Ovary (tissue), 9 donors: ENCODE data around the gene TIAL1. TPM values are rescaled to one million over a fixed set of nuclear protein-coding genes. Genes with fewer than 3 reads are reported as not detected.
"Not testable (repeated sequence)": the region's sequence is repeated elsewhere in the genome, so short reads cannot be mapped to it uniquely, and the experiment has no call there.

Experiments used
- DNase-seq, 5 donors: peaks; one replicate each; pipeline ENCODE4 v3.0.0-alpha.2; 2019 to 2020
- H3K27ac ChIP-seq, 2 donors: fragments of 200-600 bp; one replicate each; pipeline versions ENCODE4 v1.5.1 to v1.8.0; 2019 to 2022
- H3K27me3 ChIP-seq: fragments of 200-600 bp; one replicate; pipeline ENCODE4 v1.8.0; 2022
- H3K36me3 ChIP-seq: fragments of 200-600 bp; sonication (generic); one replicate; pipeline ENCODE4 v1.5.1; 2019
- H3K4me1 ChIP-seq: one replicate; pipeline ENCODE4 v1.8.1; 2013; ENCODE audit warnings: mild to moderate bottlenecking, moderate library complexity; ENCODE audit not compliant: insufficient read depth
- H3K4me3 ChIP-seq: fragments of 200-600 bp; sonication (generic); one replicate; pipeline ENCODE4 v1.5.1; 2017
- H3K9me3 ChIP-seq, 2 donors: fragments of 200-600 bp in 1 of 2; sonication (generic) in 1 of 2; one replicate each; pipeline versions ENCODE4 v1.5.1 to v1.8.1; 2013 to 2019; ENCODE audit warnings: mild to moderate bottlenecking in 1 of 2, moderate library complexity in 1 of 2
- CTCF ChIP-seq, 3 donors: fragments of 450-650 bp in 2 of 3; fragments of 200-600 bp in 1 of 3; IDR thresholded peaks; one replicate each; pipeline versions ENCODE4 v1.5.1 to v1.8.0; 2016 to 2022; ENCODE audit warnings: antibody characterized with exemption in 3 of 3, mild to moderate bottlenecking in 1 of 3
- EP300 ChIP-seq: sonication (generic); formaldehyde crosslinking; IDR thresholded peaks from one replicate; pipeline ENCODE4 v1.6.1; 2017; ENCODE audit warnings: antibody characterized with exemption
- POLR2A ChIP-seq: fragments of 450-650 bp; IDR thresholded peaks from one replicate; pipeline ENCODE4 v1.6.1; 2017; ENCODE audit warnings: antibody characterized with exemption, mild to moderate bottlenecking, moderate library complexity
- WGBS, 3 donors: extraction: QIAGEN DNeasy Blood & Tissue Kit in 1 of 3; methylation state at CpG; one replicate each; pipeline versions ENCODE4 v1.1.5 to v1.1.7; 2013 to 2017; 5-methylcytosine and 5-hydroxymethylcytosine counted together
- intact Hi-C, 4 donors: fragments of 100-400 bp; cut with DNase I; formaldehyde crosslinking; loops; one replicate each; pipeline versions ENCODE4 v1.11.0 to v1.15.1; 2022 to 2023
- polyA plus RNA-seq, 2 donors: library from polyadenylated mRNA; stranded (reverse); fragments of 200-250 nt in 1 of 2; fragments of 350-450 nt in 1 of 2; fragmentation: Illumina TruSeq in 1 of 2; extraction: RNeasy Lipid Tissue Mini Kit (QIAGEN cat#74804) in 1 of 2; gene quantifications; one replicate each; pipeline ENCODE4 v1.2.3, GENCODE V29; 2013 to 2014
- total RNA-seq, 7 donors: library from RNA; depleted of rRNA in 2 of 7; stranded (reverse); fragments of >200 nt in 2 of 7; fragmentation: NEBNext Ultra II Directional in 3 of 7; extraction: Animal tissue kit (Norgen Biotek cat#: 25700) in 3 of 7; gene quantifications; one replicate each; pipeline versions ENCODE4 v1.1.0 to v1.2.4, GENCODE V29; 2016 to 2023
- donor health status: DM: no; HTN: no; CAD: no; lungs with moderate emphysema.
- donor health status: DM: no; HTN: no; CAD: no.
- donor health status: Bipolar disorder and iron deficiency.
- donor health status: DM: yes; HTN: yes; CAD: no.
- donor health status: DM: no; HTN: no; CAD: no.
- donor health status: DM: yes; HTN: yes; CAD: no.

Gene TIAL1
- total and polyA plus RNA-seq, 9 donors = 48.2 to 113 (median 99.5) TPM

- H3K4me3 ChIP-seq = no peak overlapping the region
- H3K9me3 ChIP-seq = no peaks in the 10 kb centered on the region
- TF ChIP-seq EP300 = no peak
- TF ChIP-seq POLR2A = no peak
- no peak for TF ChIP-seq CTCF (IDR thresholded peaks at IDR 0.05)
- no peaks in the 10 kb centered on the region for H3K4me1 ChIP-seq
- H3K27ac ChIP-seq = no peak overlapping the region
- no peaks in the 10 kb centered on the region for H3K36me3 ChIP-seq
- H3K27me3 ChIP-seq = no peaks in the 10 kb centered on the region
- no peak for DNase-seq
- intact Hi-C loops = no loop called here
Measured at GRCh38 chr10:119575991-119576390, 20.8 kb downstream of the TIAL1 start.

DNA sequence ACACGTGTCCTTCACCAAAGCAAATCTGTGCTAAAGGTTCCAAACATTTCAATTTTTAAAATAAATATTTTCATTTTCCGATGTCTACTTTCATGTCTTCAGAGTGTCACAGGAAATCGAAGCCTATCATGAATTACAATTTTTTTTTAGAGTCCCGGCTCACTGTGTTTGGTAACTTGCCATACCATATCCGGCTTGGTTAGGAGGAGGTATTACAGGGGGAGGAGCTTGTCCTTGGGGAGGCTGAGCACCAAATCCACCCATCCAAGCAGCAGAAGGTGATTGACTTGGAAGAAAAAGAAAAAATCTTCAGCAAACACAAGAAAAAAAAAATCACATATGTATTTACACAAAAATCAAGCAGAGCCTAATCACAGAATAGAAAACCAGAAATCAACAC lies 21.3 kb downstream of the TIAL1 start:
- Histone ChIP-seq H3K27me3 (no peaks in the 10 kb centered on the region), H3K4me3 (no peak overlapping the region), H3K9me3 (no peaks in the 10 kb centered on the region), H3K27ac (no peak overlapping the region), H3K4me1 (no peaks in the 10 kb centered on the region), H3K36me3 (no peaks in the 10 kb centered on the region)
- TF ChIP-seq POLR2A = no peak
- no peak for TF ChIP-seq EP300
- no peak for TF ChIP-seq CTCF (IDR thresholded peaks at IDR 0.05)
- DNase-seq = no peak
- WGBS, 3 donors = 20 to 40% (median 22%) methylated on average over 5 of the region's 5 CpGs
- intact Hi-C loops = no loop called here

DNA sequence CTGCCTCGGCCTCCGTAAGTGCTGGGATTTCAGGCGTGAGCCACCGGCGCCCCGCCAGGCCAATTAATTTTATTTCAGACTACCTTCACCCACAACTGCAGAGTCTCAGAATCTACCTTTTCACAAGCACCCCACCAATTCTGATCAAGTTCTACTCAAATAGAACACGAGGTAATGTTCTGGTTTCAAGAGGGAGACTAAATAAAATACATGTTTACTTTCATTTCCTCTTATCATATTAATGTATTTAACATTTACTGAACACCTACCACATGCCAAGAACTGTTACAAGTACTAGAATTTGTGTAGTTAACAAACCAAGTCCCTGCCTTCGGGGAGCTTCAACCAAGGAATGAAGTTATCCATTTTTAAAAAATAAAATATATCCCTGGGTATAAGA lies 28.8 kb downstream of the TIAL1 start:
- Histone ChIP-seq H3K4me3 (no peak overlapping the region), H3K27ac (no peak overlapping the region), H3K4me1 (no peaks in the 10 kb centered on the region), H3K36me3 (no peaks in the 10 kb centered on the region), H3K9me3 (no peaks in the 10 kb centered on the region), H3K27me3 (no peaks in the 10 kb centered on the region)
- no peak for DNase-seq
- intact Hi-C loops = no loop called here
- WGBS, 3 donors = 81 to 89% (median 87%) methylated on average over 8 of the region's 8 CpGs
- TF ChIP-seq EP300 = no peak
- no peak for TF ChIP-seq POLR2A
- no peak for TF ChIP-seq CTCF (IDR thresholded peaks at IDR 0.05)

DNA sequence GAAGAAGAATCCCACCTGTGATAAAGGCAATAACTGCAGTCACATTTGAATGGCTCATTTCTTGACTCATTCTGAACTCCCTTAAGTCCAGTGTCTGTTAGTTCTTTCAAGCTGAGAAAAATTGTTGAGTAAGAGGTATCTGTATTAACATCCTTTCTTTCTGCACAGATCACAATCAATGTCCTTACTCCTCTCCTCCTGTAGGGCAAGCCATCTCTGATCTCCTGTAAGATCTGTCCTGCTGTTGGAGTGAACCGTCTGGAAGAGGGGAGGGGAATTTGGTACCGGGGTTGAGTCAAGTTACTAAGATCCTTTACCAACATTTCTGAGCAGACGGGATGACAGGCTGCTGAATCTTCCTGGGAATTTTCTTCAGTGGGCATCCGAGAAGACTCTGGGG lies 34.7 kb downstream of the TIAL1 start:
- intact Hi-C loops = no loop called here
- no peaks in the 10 kb centered on the region for H3K4me1 ChIP-seq
- no peaks in the 10 kb centered on the region for H3K27me3 ChIP-seq
- no peak for DNase-seq
- no peaks in the 10 kb centered on the region for H3K36me3 ChIP-seq
- no peak for TF ChIP-seq CTCF (IDR thresholded peaks at IDR 0.05)
- TF ChIP-seq POLR2A = no peak
- TF ChIP-seq EP300 = no peak
- no peaks in the 10 kb centered on the region for H3K9me3 ChIP-seq
- 63 to 86% (median 64%) methylated on average over 4 of the region's 4 CpGs for WGBS, 3 donors
- H3K4me3 ChIP-seq = no peak overlapping the region
- no peak overlapping the region for H3K27ac ChIP-seq

- H3K27ac ChIP-seq, H3K9me3 ChIP-seq, H3K4me3 ChIP-seq, H3K27me3 ChIP-seq, H3K4me1 ChIP-seq, DNase-seq, intact Hi-C loops, H3K36me3 ChIP-seq: not testable (repeated sequence)
- WGBS, 3 donors = 93 to 94% (median 93%) methylated on average over 28 to 31 of the region's 33 CpGs
Measured at GRCh38 chr10:119559511-119559910, 37.3 kb downstream of the TIAL1 start.

DNA sequence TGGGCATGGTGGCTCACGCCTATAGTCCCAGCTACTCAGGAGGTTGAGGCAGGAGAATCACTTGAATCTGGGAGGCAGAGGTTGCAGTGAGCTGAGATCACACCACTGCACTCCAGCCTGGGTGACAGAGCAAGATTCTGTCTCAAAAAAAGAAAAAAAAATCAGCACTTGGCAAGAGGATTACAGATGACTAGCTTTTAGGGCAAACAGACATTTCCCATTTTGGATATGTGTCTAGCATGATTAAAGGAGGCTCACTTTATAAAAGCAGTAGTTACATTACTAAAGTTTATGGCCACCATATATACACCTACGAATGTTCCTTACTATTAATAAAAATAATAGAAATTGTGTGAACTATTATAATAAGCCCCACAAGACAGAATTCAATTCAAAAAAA lies 40.7 kb downstream of the TIAL1 start:
- H3K9me3 ChIP-seq, H3K4me3 ChIP-seq, H3K27me3 ChIP-seq, DNase-seq, H3K27ac ChIP-seq, H3K4me1 ChIP-seq, H3K36me3 ChIP-seq, intact Hi-C loops: not testable (repeated sequence)
- 88 to 90% (median 90%) methylated on average over 2 of the region's 2 CpGs for WGBS, 3 donors
